Endothelial cell of umbilical vein (primary cell): ENCODE results near the gene CDH15. TPM values are rescaled to one million over a fixed set of nuclear protein-coding genes. Genes with fewer than 3 reads are reported as not detected.

Experiments used
- BruUV-seq: library from RNA; stranded (reverse); fragments of 400-500 nt; replicated peaks from 2 replicates; lab custom pipeline; 2021; lab: Mats Ljungman, UMichigan
- CTCF ChIA-PET: fragments of 300-600, 350-600 bp; sonication (Branson Sonifier 250); formaldehyde crosslinking; loops from one replicate; lab custom pipeline; 2021; ENCODE audit warnings: antibody characterized with exemption, inconsistent platforms; lab: Charles Lee
- POLR2A ChIA-PET: fragments of 300-600, 350-600 bp; sonication (Branson Sonifier 250); formaldehyde crosslinking; loops from one replicate; lab custom pipeline; 2021; ENCODE audit warnings: antibody characterized with exemption, inconsistent platforms; lab: Charles Lee
- DNase-seq: peaks from one replicate; pipeline ENCODE4 v3.0.0-alpha.2; 2011; ENCODE audit warnings: low read depth, low spot score
- FAIRE-seq: peaks from 2 replicates; lab custom pipeline; 2011; peaks lifted over from hg19 to GRCh38; lab: Jason Lieb, UNC
- H2AFZ ChIP-seq: 2 replicates; pipeline ENCODE4 v1.6.0; 2012; ENCODE audit warnings: low read depth, low read length, control low read depth, inconsistent platforms
- H3K27ac ChIP-seq: 2 replicates; pipeline ENCODE4 v1.5.1; 2011; ENCODE audit warnings: low read depth, mild to moderate bottlenecking, control low read depth, low read length, moderate library complexity; ENCODE audit not compliant: insufficient read depth
- H3K27me3 ChIP-seq, 2 experiments: 2 replicates each; pipeline versions ENCODE4 v1.6.0 to v1.6.1; 2011; ENCODE audit warnings: low read length in 2 of 2, mixed read lengths in 1 of 2; ENCODE audit not compliant: control insufficient read depth in 2 of 2, insufficient read depth in 2 of 2
- H3K36me3 ChIP-seq, 2 experiments: 2 replicates in 1 of 2; 3 replicates in 1 of 2; pipeline ENCODE4 v1.5.1; 2011; ENCODE audit warnings: low read length in 2 of 2, mild to moderate bottlenecking in 1 of 2, moderate library complexity in 1 of 2; ENCODE audit not compliant: control insufficient read depth in 2 of 2, insufficient read depth in 2 of 2; ENCODE audit errors: extremely low read depth in 1 of 2
- H3K4me1 ChIP-seq: 3 replicates; pipeline ENCODE4 v1.5.1; 2011; ENCODE audit warnings: mild to moderate bottlenecking, low read length; ENCODE audit not compliant: control insufficient read depth, insufficient read depth; ENCODE audit errors: extremely low read depth
- H3K4me2 ChIP-seq: 2 replicates; pipeline ENCODE4 v1.6.1; 2011; ENCODE audit warnings: low read length, control low read depth, mixed read lengths; ENCODE audit not compliant: insufficient read depth
- H3K4me3 ChIP-seq, 3 experiments: fragments of 200-600 bp in 1 of 3; sonication (generic), shearing (Covaris generic) in 1 of 3; replicated peaks in 1 of 3; 2 replicates each; pipeline ENCODE4 v1.5.1; 2011 to 2016; ENCODE audit warnings: control low read depth in 3 of 3, low read length in 3 of 3, mild to moderate bottlenecking in 2 of 3, inconsistent platforms in 1 of 3, low read depth in 1 of 3, moderate library complexity in 1 of 3; ENCODE audit not compliant: insufficient read depth in 1 of 3
- H3K79me2 ChIP-seq: 2 replicates; pipeline ENCODE4 v1.6.0; 2012; ENCODE audit warnings: low read length, inconsistent platforms; ENCODE audit not compliant: control insufficient read depth, insufficient read depth
- H3K9ac ChIP-seq: replicated peaks from 2 replicates; pipeline ENCODE3; 2011; ENCODE audit warnings: low read length, control low read depth; ENCODE audit not compliant: insufficient read depth; ENCODE audit errors: extremely low read depth
- H3K9me1 ChIP-seq: replicated peaks from 3 replicates; pipeline ENCODE4 v1.6.0; 2011; ENCODE audit warnings: mild to moderate bottlenecking, low read length; ENCODE audit not compliant: control insufficient read depth, insufficient read depth; ENCODE audit errors: extremely low read depth
- H3K9me3 ChIP-seq: replicated peaks from 2 replicates; pipeline ENCODE4 v1.5.1; 2012; ENCODE audit warnings: low read length, inconsistent platforms; ENCODE audit not compliant: control insufficient read depth, insufficient read depth
- H4K20me1 ChIP-seq: replicated peaks from 2 replicates; pipeline ENCODE3; 2011; ENCODE audit warnings: mild to moderate bottlenecking, low read length; ENCODE audit not compliant: control insufficient read depth, insufficient read depth; ENCODE audit errors: extremely low read depth
- CTCF ChIP-seq, 2 donors: IDR thresholded peaks; 1 replicate in 1 of 2; 2 replicates in 1 of 2; pipeline ENCODE4 v1.5.1; 2011; ENCODE audit warnings: low read length in 2 of 2, mild to moderate bottlenecking in 2 of 2, moderate library complexity in 2 of 2, control low read depth in 1 of 2, inconsistent platforms in 1 of 2, low read depth in 1 of 2; ENCODE audit not compliant: insufficient read depth in 1 of 2; ENCODE audit errors: extremely low read depth in 1 of 2
- EZH2 ChIP-seq: IDR thresholded peaks from 2 replicates; pipeline ENCODE4 v1.6.1; 2012; ENCODE audit warnings: borderline replicate concordance, low read depth, mild to moderate bottlenecking, moderate library complexity, low read length, inconsistent platforms; ENCODE audit not compliant: severe bottlenecking
- FOS ChIP-seq: IDR thresholded peaks from 2 replicates; pipeline ENCODE4 v1.6.1; 2011; ENCODE audit warnings: mild to moderate bottlenecking, low read length, moderate library complexity, borderline replicate concordance; ENCODE audit not compliant: insufficient read depth
- GATA2 ChIP-seq: IDR thresholded peaks from 2 replicates; pipeline ENCODE4 v1.7.0; 2011; ENCODE audit warnings: low read depth, mild to moderate bottlenecking, moderate library complexity, mixed read lengths, low read length; ENCODE audit not compliant: insufficient read length, insufficient read depth
- JUN ChIP-seq: IDR thresholded peaks from 2 replicates; pipeline ENCODE4 v1.6.1; 2011; ENCODE audit warnings: borderline replicate concordance, low read depth; ENCODE audit not compliant: insufficient read length, insufficient read depth
- MYC ChIP-seq: IDR thresholded peaks from one replicate; pipeline ENCODE4 v1.6.1; 2011; ENCODE audit warnings: mild to moderate bottlenecking, low read depth, low read length
- POLR2A ChIP-seq: IDR thresholded peaks from 2 replicates; pipeline ENCODE4 v1.6.1; 2012; ENCODE audit warnings: low read depth, mild to moderate bottlenecking, control low read depth, low read length
- POLR2AphosphoS5 ChIP-seq: IDR thresholded peaks from 2 replicates; pipeline ENCODE4 v1.6.1; 2012; ENCODE audit warnings: low read depth, mild to moderate bottlenecking, control low read depth, low read length, moderate library complexity; ENCODE audit not compliant: insufficient read depth
- dilution Hi-C: fragments of 300-500 bp; cut with MboI; formaldehyde crosslinking; loops from one replicate; pipeline ENCODE4 v1.15.0; 2019; ENCODE audit warnings: low sequenced_read_pairs; ENCODE audit not compliant: extremely low pct_ligation_motif_present
- intact Hi-C: fragments of 100-400 bp; cut with micrococcal nuclease; formaldehyde crosslinking; loops from one replicate; pipeline ENCODE4 v1.10.0; 2022
- polyA plus RNA-seq, 4 experiments: library from polyadenylated mRNA; depleted of rRNA in 3 of 4; stranded (reverse) in 3 of 4; unstranded in 1 of 4; fragments of >200 nt; gene quantifications; 2 replicates each; pipeline versions ENCODE4 v1.2.1 to v1.2.3, GENCODE V29; 2011 to 2012; ENCODE audit warnings: missing spikeins in 1 of 4
- total RNA-seq: library from RNA; stranded (reverse); gene quantifications from 2 replicates; pipeline ENCODE4 v1.2.3, GENCODE V29; 2021
- TF ChIP-seq, protein P1 (sequence below): IDR thresholded peaks from 2 replicates; pipeline ENCODE4 v1.6.1; 2011; ENCODE audit not compliant: insufficient read depth, insufficient read length

The CDH15 gene
- total and polyA plus RNA-seq, 2 donors (not counting 3 experiments of a cell fraction or from before 2014, with no cell fraction given) = 0.44 TPM; not detected in 1

- Histone ChIP-seq H3K4me3 (no peak overlapping the region), H4K20me1 (no peaks in the 10 kb centered on the region), H3K79me2 (no peaks in the 10 kb centered on the region), H3K9me3 (no peaks in the 10 kb centered on the region), H3K36me3 (no peaks in the 10 kb centered on the region), H3K27ac (no peak overlapping the region), H3K4me2 (no peak overlapping the region), H3K27me3 (peaks cover 0 to 3% of the 10 kb centered on the region in 2 experiments), H2AFZ (no peak overlapping the region), H3K9ac (no peak overlapping the region), H3K4me1 (peaks cover 3% of the 10 kb centered on the region), H3K9me1 (no peaks in the 10 kb centered on the region)
- no TSS peak for BruUV-seq
- TF ChIP-seq JUN = no peak
- no peak for TF ChIP-seq FOS
- no peak for TF ChIP-seq GATA2
- TF ChIP-seq MYC = no peak
- TF ChIP-seq, protein P1, sequence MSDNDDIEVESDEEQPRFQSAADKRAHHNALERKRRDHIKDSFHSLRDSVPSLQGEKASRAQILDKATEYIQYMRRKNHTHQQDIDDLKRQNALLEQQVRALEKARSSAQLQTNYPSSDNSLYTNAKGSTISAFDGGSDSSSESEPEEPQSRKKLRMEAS = no peak
- no peak for TF ChIP-seq POLR2AphosphoS5
- TF ChIP-seq CTCF (IDR thresholded peaks at IDR 0.05; ENCODE audit: extremely low read depth in 1 of 2, insufficient read depth in 1 of 2, low read depth in 1 of 2, low read length in 2 of 2) = no peak
- no peak for TF ChIP-seq EZH2
- TF ChIP-seq POLR2A = no peak
- FAIRE-seq (no peak), DNase-seq (no peak)
- ChIA-PET POLR2A (no interaction called here), CTCF (no interaction called here)
- dilution Hi-C loops (no loop called here), intact Hi-C loops (no loop called here)
Measured at GRCh38 chr16:89172528-89173173, 1.1 kb downstream of the CDH15 start.
